Astrocyte of the cerebellum (primary cell): ENCODE data around the gene PCDHGA6.
A peak's percentile ranks its signal among the peaks of the same experiment; 100 is the strongest.
"Not testable (repeated sequence)": the region's sequence is repeated elsewhere in the genome, so short reads cannot be mapped to it uniquely, and the experiment has no call there.

ENCODE experiments used
- DNase-seq: peaks from one replicate; pipeline ENCODE4 v3.0.0-alpha.2; 2011; ENCODE audit warnings: low read depth
- H3K4me3 ChIP-seq: 2 replicates; pipeline ENCODE4 v1.5.1; 2011; ENCODE audit warnings: mild to moderate bottlenecking, low read depth, low read length, moderate library complexity
- CTCF ChIP-seq: IDR thresholded peaks from 2 replicates; pipeline ENCODE4 v1.5.1; 2012; ENCODE audit warnings: low read length, low read depth, moderate library complexity, mild to moderate bottlenecking; ENCODE audit errors: missing control alignments
- in situ Hi-C: cut with HindIII; loops from 2 replicates; pipeline ENCODE4 v1.10.0; 2017; ENCODE audit warnings: low sequenced_read_pairs

The PCDHGA6 gene

GRCh38 chr5:141342773-141343172, 30.9 kb upstream of the PCDHGA6 start:
- in situ Hi-C loops: loop anchor here (5.0 kb wide), 1 partner anchor 85 kb away; no protein-coding TSS in a partner anchor

GRCh38 chr5:141343242-141343952, 30.3 kb upstream of the PCDHGA6 start, which contains the start of gene PCDHGA3:
Gene PCDHGA3, plus strand, starts transcription at chr5:141343829. Its CDS starts 205 bp downstream, at chr5:141344034.
- peak; percentile 34 for TF ChIP-seq CTCF
- peak; percentile 26 for DNase-seq
- H3K4me3 ChIP-seq: peak within 1 kb of the TSS; percentile 30
- in situ Hi-C loops: loop anchor here (5.0 kb wide), 1 partner anchor 84 kb away; no protein-coding TSS in a partner anchor

More at GRCh38 chr5:141342773-141343172, 30.9 kb upstream of the PCDHGA6 start:
- no peak for TF ChIP-seq CTCF
- DNase-seq: no peak
- H3K4me3 ChIP-seq: no peak overlapping the region

- no peak for DNase-seq
- in situ Hi-C loops: loop anchor here (5.0 kb wide), 1 partner anchor 83 kb away; no protein-coding TSS in a partner anchor
- TF ChIP-seq CTCF: no peak
- H3K4me3 ChIP-seq: peak overlapping the region; percentile 30
Measured at GRCh38 chr5:141343953-141344463, 29.7 kb upstream of the PCDHGA6 start.

- no peak for TF ChIP-seq CTCF
- DNase-seq: no peak
- no peak overlapping the region for H3K4me3 ChIP-seq
- in situ Hi-C loops: no loop called here
Measured at GRCh38 chr5:141345327-141345726, 28.4 kb upstream of the PCDHGA6 start.

- DNase-seq, H3K4me3 ChIP-seq, in situ Hi-C loops: not testable (repeated sequence)
Measured at GRCh38 chr5:141346017-141346416, 27.7 kb upstream of the PCDHGA6 start.

- in situ Hi-C loops: no loop called here
- TF ChIP-seq CTCF: peak; percentile 43
Measured at GRCh38 chr5:141349917-141350619, 23.6 kb upstream of the PCDHGA6 start, which contains the start of gene PCDHGB1. Gene PCDHGB1, plus strand, starts transcription at chr5:141350099. Its CDS starts 162 bp downstream, at chr5:141350261.

GRCh38 chr5:141351591-141351990, 22.1 kb upstream of the PCDHGA6 start:
- in situ Hi-C loops: no loop called here
- TF ChIP-seq CTCF: no peak
- no peak for DNase-seq
- H3K4me3 ChIP-seq: no peak overlapping the region

More at GRCh38 chr5:141349917-141350619, 23.6 kb upstream of the PCDHGA6 start, which contains the start of gene PCDHGB1:
- H3K4me3 ChIP-seq: peak within 1 kb of the TSS; percentile 32
- no peak for DNase-seq
